IPS-18c (cell line): ENCODE results near the gene ACOT7.

Experiments used
- H3K4me3 ChIP-seq: 2 replicates; pipeline ENCODE4 v1.7.0; 2013; ENCODE audit warnings: low read depth, mild to moderate bottlenecking, low read length, moderate library complexity; ENCODE audit not compliant: insufficient read depth
- H3K9me3 ChIP-seq: one replicate; pipeline ENCODE4 v1.6.1; 2013; ENCODE audit warnings: mild to moderate bottlenecking, low read length, moderate library complexity; ENCODE audit not compliant: control insufficient read depth, insufficient read depth

Gene ACOT7

DNA sequence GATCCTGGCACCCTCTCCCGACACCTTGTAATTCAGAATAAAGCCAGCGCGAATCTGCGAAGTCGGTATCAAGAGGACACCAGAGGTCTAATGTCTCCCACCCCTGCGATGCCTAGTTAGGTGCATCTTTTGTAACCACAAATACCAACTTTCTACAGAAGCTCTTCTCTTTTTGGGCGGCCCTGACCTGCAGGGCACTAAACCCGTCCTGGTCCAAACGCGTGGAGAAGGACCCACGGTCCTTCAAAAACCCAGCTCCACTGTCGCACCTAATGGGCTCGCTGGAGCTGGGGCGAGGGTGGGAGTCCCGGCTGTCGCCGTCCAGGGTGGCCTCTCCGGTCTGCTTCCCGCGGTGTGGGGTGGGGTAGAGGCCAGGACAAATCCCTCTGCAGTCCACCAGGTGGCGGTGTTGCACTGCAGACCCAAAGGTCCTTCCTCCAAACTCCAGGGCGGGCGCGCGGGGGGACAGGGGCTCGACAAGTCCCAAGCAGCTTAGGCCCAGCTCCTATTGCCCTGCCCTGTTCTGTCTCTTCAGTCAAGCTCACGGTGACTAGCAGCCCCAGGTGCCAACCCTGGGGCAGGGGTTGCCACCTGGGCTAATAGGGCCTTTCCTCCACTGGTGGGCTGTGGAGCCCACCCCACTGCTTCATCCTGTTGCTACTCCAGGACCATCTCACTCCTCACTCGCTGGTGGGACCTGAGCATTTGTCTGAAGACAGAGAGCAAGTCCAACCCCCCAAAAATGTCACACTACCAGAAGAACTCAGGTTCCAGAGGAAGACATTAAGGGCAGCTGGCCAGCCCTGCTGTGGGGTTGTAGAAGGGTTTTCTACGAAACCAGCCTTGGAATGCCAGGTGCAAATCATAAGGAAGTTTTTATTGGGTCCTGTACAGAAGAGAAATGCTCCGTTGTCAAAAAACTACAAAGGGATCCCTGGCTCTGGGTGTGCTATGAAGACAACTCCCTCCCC is 146.8 kb downstream of the ACOT7 start:
- no peaks in the 10 kb centered on the region for H3K9me3 ChIP-seq
- peak overlapping the region; percentile 71 for H3K4me3 ChIP-seq

DNA sequence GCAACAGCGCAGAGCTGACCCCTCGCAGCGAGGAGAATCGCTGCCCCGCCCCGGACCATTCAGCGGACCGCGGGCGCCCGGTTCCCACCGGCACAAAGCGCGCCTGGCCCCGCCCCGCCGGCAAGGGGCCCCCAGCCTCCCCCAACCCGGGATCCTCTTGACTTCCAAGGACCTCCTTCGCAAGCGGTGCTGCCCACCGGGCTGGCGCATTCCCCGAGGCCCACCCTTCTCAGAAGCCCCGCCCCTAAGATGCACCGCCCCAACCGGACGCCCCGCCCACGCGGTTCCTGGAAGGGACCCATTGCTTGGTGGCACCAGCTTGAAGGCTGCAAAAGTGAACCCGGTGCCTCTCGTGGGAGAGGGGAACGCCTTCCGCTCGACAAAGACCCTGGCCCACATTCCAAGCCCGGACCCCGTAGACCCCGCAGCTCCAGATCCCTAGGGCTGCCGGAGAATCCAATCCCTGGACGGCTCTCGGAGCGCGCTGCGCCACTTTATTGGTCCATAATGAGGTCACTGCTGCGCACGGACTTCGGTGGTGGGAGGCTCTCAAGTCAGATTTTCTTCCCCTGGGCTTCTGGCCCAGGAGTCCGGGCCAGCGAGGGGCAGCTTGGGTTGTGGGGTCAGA is 147.6 kb downstream of the ACOT7 start:
- H3K9me3 ChIP-seq, result no peaks in the 10 kb centered on the region
- H3K4me3 ChIP-seq, result peak overlapping the region; percentile 71

DNA sequence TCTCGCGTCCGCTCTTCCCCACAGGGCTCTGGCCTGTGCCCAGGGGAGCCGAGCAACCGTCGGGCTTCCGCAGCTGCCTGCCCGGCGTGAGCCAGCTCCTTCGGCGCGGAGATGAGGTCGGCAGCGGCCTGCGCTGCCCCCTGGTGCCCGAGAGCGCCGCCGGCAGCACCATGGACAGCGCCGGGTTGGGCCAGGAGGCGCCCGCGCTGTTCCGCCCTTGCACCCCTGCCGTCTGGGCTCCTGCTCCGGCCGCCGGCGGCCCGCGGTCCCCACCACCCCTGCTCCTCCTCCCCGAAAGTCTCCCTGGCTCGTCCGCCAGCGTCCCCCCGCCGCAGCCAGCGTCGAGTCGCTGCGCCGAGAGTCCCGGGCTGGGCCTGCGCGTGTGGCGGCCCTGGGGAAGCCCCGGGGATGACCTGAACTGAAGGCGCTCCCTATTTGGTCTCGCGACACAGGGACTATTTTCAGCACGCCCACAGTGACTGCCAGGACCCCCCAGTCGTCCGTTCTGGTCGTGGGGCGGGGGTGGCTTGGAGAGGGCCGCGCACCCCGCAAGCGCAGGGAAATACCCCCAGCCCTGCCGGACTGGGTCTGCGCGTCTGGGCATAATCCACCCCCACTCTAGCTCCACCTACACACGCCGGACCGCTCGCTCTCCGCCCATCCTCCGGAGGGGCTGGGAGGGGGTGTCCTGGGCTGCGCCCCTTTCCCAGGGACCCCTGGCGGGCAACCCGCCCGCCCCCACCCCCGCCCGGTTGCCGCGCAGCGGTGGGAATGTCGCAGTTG is 148.3 kb downstream of the ACOT7 start:
- Histone ChIP-seq H3K4me3 (peak overlapping the region; percentile 71), H3K9me3 (no peaks in the 10 kb centered on the region)

DNA sequence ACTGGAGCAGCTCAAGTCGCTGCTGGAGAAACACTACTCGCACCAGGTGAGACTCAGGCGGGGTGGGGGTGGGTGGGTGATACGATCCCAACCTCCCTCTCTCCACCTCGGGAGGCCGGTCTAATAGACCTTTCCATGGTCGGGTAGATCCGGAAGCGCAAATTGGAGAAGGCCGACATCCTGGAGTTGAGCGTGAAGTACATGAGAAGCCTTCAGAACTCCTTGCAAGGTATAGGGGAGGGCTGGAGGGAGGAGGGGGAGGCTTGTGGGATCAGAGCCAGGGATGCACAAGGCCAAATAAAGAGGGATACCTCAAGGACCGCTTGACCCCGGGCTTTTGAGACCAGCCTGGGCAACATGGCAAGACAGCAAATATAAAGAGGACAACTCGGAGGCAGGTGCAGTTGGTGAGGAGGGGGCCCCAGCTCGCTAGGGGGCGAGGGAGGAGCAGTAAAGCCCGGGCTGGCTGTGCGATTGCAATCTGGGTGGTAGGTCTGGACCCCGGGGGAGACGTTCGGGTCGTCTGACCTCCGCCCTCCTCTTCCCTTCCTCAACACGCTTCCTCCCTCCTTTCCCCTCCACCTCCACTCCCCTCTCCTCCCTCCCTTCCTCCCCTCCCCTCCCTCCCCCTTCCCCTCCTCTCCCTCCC is 149.0 kb downstream of the ACOT7 start:
- H3K4me3 ChIP-seq, result peak overlapping the region; percentile 77
- no peaks in the 10 kb centered on the region for H3K9me3 ChIP-seq

DNA sequence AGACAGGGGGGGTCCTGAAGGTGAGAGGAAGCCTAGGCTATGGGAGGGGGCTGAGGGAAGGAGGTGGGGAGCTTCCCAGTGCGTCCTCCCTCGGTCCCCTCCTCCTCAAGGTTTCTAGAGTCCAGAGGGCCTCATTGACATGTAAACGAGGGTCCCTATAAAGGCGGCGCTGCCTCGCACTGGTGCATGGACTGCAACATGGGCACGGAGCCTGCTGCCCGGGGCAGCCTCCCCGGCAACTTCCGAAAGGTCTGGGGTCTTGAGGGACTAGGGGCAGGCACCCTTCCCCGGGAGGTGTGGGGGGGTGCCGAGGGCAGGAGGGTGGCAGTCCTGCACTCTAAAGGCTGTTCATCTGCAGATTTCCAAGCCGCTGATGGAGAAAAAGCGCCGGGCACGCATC is 149.6 kb downstream of the ACOT7 start, which contains the start of gene HES3:
TSS of gene HES3 (plus strand) at position 187 of the 400 bp plus-strand sequence. CDS start at position 374, 187 bp downstream.
- peak within 1 kb of the TSS; percentile 77 for H3K4me3 ChIP-seq

DNA sequence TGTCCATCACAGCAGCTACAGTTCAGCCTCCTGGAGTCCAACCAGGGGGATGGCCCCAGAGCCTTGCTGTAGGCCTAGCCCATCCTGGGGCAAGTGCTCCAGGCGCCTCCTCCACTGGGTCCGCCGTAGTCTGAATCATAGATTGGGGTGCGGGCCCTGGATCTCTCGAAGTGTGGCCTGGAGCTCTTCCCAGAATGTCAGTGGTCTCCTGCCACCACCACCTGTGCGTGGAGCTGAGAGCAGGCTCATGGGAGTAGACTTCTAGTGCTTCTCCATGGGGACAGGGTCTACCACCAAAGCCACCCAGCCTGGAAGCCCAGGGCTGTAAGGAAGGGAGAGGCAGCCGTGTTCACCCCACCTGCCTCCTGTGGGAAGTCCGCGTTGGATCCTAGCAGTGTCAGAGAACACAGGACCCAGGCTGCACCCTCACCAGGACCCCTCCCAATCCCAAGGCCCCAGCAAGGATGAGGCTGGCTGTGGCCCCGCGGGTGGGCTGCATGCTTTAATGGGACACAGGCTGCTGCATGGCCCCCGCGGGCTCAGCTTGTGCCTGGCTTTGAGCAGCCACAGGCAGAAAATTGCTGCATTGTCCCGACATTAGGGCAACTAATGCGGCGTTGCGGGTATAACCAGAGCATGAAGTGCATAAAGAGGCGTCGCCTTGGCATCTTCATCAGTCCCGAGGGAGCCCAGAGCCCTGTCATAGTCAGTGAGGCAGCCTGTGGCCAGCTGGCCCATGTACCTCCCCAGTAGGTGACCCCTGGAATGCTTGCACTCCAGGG is 150.3 kb downstream of the ACOT7 start:
- H3K9me3 ChIP-seq, result no peaks in the 10 kb centered on the region
- peak overlapping the region; percentile 77 for H3K4me3 ChIP-seq

More for the DNA sequence above, 149.6 kb downstream of the ACOT7 start, which contains the start of gene HES3:
- no peaks in the 10 kb centered on the region for H3K9me3 ChIP-seq

DNA sequence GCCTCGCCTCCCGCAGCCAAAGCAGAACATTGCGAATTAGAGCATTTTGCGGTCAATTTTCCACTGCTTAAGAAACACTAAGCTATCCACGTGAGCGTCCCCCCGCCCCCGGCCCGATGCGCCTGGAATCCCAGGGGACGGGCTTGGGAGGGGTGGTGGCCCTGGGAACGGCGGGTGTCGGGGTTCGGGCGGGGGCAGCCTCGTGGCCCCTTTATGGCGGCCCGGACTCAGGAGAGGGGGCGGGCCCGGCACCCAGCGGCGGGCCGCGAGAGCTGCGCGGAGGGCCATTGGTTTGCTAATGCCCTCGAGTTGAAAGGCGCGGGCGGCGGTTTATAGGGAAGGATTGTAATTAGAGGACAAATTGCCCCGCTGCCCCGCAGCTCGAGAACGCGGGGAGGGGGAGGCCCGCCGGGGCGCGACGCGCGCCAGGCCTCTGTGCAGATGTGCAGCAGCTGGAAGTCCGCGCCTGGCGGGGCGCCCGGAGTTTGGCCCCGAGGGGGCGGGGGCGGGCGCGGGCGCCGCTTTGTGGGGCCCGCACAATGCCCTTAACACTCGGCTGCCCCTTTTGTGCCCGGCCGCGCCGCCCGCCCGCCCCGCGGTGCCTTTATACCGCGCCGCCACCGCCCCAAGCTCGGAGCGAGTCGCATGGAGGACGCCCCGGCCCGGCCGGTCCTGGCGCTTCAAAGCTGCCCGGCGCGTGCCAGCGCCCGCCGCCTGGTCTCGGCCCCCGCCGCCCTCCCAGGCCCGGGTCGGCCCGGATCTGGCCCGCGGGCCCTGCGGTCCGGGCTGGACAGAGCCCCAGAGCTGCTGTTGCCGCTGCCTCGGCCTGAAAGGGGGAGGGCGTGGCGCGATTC is 151.5 kb downstream of the ACOT7 start:
- Histone ChIP-seq H3K9me3 (no peaks in the 10 kb centered on the region), H3K4me3 (peak overlapping the region; percentile 40)

DNA sequence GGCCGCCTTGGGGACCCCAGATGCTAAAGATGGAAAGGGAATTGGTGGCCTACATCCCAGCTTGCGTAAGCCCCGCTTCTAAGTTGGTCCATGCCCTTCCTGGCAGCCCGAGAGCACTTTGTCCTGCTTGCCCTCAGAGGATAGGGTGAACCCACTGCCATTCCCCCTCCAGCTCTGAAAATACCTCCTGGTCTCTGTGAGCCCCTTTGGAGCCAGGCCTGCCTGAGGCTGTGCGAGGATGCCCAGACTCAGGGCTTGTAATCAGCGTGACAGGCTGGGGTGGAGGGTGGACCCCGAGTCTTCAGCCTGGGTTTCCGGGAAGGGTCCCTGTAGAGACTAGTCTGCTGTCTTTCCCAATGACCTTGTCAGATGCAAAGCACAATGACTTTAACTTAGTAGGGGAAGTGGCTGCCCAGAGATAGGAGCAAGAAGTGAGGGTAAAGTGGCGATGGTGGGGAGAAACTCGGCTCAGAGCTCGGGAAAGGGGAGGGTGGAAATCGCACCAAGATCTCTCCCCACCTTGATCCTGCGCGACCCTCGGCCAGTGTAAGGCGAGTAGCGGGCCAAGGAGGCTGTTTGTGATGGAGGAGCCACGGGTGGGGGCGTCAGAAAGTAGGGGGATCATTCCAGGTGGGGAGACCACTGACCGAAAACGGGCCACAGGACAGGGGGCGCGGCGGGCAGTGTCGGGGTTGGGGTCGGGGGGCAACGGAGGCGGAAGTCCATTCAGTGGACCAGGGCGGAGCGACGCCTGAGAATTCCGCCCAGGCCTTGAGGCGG is 152.3 kb downstream of the ACOT7 start:
- H3K9me3 ChIP-seq, result no peaks in the 10 kb centered on the region
- peak overlapping the region; percentile 36 for H3K4me3 ChIP-seq

DNA sequence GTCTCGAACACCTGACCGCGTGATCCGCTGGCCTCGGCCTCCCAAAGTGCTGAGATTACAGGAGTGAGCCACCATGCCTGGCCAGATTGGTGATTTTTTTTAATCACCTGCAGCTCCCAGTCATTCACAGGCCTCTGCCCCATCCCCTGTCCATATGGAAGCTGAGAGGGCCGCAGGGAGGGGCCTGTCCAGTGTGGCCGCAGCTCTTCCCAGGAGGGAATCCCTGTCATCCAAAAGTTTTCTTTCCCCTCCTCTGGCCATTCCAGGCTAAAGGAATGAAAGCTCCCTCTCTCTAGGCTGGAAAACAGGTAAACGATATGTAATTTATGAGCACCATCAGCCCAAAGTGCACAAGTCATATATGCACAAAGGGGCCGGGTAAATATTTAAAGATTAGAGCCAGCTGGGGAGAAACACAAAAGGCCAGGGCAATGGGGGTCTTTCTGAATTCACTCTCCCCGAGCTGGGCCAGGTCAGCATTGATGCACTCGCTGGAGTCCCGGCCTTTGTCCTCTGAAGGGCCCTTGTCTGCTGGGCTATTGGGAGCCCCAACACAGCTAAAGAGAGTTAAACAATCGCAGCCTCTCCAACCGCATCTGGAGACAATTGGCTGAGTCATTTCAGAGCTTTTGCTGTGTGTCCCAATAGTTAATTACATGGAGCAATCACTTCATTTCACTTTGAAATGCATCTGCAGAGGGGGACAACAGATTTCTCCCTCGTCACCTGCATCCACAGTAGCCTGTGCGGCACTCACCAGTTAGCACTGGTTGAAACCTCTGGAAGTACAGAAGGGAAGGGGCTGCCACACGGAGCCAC is 153.4 kb downstream of the ACOT7 start:
- Histone ChIP-seq H3K4me3 (peak overlapping the region; percentile 22; the same call in 1 of the 2 replicates), H3K9me3 (no peaks in the 10 kb centered on the region)

DNA sequence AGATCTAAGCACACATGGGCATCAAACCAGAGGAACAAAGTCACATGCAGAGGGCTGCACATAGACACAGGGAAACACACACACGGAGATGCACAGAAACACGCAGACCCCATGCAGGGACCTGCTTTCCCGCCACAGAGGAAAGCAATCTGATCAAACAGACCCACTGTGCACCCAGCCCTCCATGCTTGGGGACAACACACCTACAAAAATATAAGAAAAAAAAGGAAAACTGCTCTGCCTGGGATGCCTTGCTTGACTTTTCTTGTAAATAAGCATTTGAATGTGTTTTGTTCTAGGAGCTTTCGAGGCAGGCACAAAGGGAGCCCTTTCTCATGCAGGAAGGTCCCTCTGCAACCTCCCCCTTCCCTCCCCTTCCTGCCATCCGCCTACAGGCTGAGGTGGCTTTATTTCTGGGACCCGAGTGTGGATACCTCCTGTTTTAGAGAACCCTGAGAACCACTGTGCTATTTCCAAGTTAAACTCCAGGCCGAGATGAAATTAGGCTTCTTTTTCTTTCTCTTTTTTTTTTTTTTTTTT is 154.3 kb downstream of the ACOT7 start:
- peak overlapping the region; percentile 40 for H3K4me3 ChIP-seq
- peaks cover 3% of the 10 kb centered on the region for H3K9me3 ChIP-seq

DNA sequence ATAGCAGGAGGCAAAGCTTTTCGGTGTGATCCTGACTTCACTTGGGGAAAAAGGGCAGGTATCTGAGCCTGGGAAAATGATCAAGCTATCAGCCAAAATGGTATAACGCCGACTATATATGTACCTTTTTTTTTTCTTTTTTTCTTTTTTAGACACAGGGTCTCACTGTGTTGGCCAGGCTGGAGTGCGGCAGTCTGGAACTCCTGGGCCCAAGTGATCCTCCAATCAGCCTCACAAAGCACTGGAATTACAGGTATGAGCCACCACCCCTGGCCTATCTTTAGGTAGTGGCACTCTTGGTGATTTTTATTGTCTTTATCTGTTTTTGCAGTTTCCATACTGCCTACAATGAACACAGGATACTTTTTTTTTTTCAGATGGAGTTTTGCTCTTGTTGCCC is 156.5 kb downstream of the ACOT7 start:
- Histone ChIP-seq H3K4me3 (no peak overlapping the region), H3K9me3 (peaks cover 3% of the 10 kb centered on the region)

DNA sequence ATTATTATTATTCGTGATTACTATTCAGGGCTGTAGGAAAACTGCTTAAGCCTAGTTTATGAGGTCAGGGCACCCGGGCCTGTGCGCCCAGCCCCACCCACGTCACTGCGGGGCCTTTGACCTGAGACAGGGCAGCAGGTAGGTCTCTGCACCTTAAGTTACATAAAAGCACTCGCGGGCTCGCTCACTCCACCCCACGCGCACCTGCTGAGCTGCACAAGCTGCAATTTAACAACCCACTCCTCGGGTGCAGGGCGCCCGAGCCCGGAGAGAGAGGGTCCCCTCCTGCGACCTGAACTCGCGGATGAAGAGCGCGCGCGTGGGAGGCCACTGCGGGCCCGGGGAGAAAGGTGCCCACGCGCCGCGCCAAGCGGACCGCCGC is 158.3 kb downstream of the ACOT7 start:
- H3K4me3 ChIP-seq, result peak overlapping the region; percentile 84

DNA sequence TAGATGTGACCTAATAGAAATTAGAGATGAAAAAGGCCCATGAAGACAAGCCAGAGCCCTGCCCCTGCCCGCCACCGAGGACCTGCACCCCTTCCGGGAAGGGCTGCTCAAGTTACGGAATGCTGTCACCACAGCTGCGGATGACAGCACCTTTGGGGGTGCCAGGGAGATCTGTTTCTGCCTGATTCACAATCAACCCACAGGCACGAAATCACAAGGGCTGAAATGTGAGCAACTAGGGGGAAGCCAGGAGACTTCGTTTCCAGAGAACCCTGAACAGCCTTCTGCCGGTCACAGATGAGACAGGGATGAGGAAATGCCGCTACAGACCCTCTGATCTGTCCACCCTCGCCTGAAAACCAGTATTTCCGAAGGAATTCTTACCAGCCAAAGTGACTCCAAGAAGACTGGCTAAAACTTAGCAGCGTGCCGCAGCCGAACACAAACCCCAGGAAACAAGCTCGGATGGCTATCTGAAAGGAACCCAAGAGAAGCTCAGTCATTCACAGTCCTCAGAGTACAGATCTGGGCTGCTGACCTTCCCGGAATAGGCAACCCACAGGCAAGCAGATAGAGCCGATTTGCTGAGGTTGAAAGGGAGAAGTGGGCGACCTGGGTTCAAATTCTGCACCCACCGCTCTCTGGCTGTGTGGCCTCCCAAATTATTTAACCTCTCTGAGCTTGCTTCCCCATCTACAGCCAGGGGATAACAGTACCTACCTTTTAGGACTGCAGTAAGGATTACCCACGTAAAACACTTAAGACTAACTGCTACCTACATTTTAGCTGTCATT is 158.9 kb downstream of the ACOT7 start:
- Histone ChIP-seq H3K9me3 (peaks cover 3% of the 10 kb centered on the region), H3K4me3 (peak overlapping the region; percentile 84)

More for the DNA sequence above, 158.3 kb downstream of the ACOT7 start:
- H3K9me3 ChIP-seq, result peaks cover 3% of the 10 kb centered on the region
